WTC11 (cell line): Measurements from ENCODE around the gene SCD. TPM values are rescaled to one million over a fixed set of nuclear protein-coding genes. Genes with fewer than 3 reads are reported as not detected.

Experiments used
- ATAC-seq: fragments of 200-7000 bp; cut with Tn5 transposase; 2 replicates; pipeline ENCODE4 v1.10.0; 2021; ENCODE audit warnings: mild to moderate bottlenecking, moderate library complexity
- CTCF ChIA-PET: fragments of 300-600 bp; sonication (Branson Sonifier 250); formaldehyde crosslinking; loops from one replicate; lab custom pipeline; 2021; ENCODE audit warnings: antibody characterized with exemption; lab: Charles Lee
- POLR2A ChIA-PET: fragments of 350-600 bp; sonication (Branson Sonifier 250); formaldehyde crosslinking; loops from one replicate; lab custom pipeline; 2021; ENCODE audit warnings: antibody characterized with exemption; lab: Charles Lee
- DNase-seq: peaks from one replicate; pipeline ENCODE4 v3.0.0; 2021; ENCODE audit warnings: low spot score
- H3K27ac Mint-ChIP-seq: 2 replicates; pipeline ENCODE4 v1.8.0; 2021; ENCODE audit warnings: mixed read lengths
- H3K27me3 Mint-ChIP-seq: 2 replicates; pipeline ENCODE4 v1.8.0; 2021; ENCODE audit warnings: low read depth, mild to moderate bottlenecking, moderate library complexity, mixed read lengths
- H3K36me3 Mint-ChIP-seq: 2 replicates; pipeline ENCODE4 v1.8.0; 2021; ENCODE audit warnings: mixed read lengths
- H3K4me1 Mint-ChIP-seq: 2 replicates; pipeline ENCODE4 v1.8.0; 2022; ENCODE audit warnings: mixed read lengths
- H3K4me3 Mint-ChIP-seq: 2 replicates; pipeline ENCODE4 v1.8.0; 2021; ENCODE audit warnings: mild to moderate bottlenecking, moderate library complexity, mixed read lengths
- H3K9me3 Mint-ChIP-seq: 2 replicates; pipeline ENCODE4 v1.8.0; 2021; ENCODE audit warnings: mixed read lengths
- ATF2 ChIP-seq: sonication (generic); formaldehyde crosslinking; IDR thresholded peaks from 2 replicates; pipeline ENCODE4 v1.8.1; 2022; ENCODE audit warnings: low read depth, missing genetic modification reagents, borderline replicate concordance
- CREM ChIP-seq: sonication (generic); formaldehyde crosslinking; IDR thresholded peaks from 2 replicates; pipeline ENCODE4 v1.8.1; 2022; ENCODE audit warnings: mild to moderate bottlenecking, missing genetic modification reagents, moderate library complexity
- E2F4 ChIP-seq: sonication (generic); formaldehyde crosslinking; IDR thresholded peaks from 2 replicates; pipeline ENCODE4 v1.8.1; 2022; ENCODE audit warnings: low read depth, mild to moderate bottlenecking, moderate library complexity, missing genetic modification reagents, borderline replicate concordance
- E2F5 ChIP-seq: sonication (generic); formaldehyde crosslinking; IDR thresholded peaks from 2 replicates; pipeline ENCODE4 v1.8.1; 2022; ENCODE audit warnings: mild to moderate bottlenecking, moderate library complexity, missing genetic modification reagents
- ELF4 ChIP-seq: sonication (generic); formaldehyde crosslinking; IDR thresholded peaks from 2 replicates; pipeline ENCODE4 v1.8.1; 2022; ENCODE audit warnings: low read depth, mild to moderate bottlenecking, moderate library complexity, missing genetic modification reagents
- ERG ChIP-seq: fragments of 250-450 bp; sonication (Bioruptor Pico); IDR thresholded peaks from 2 replicates; pipeline ENCODE4 v1.8.0; 2021; ENCODE audit warnings: mild to moderate bottlenecking
- ETV6 ChIP-seq: sonication (generic); formaldehyde crosslinking; IDR thresholded peaks from 2 replicates; pipeline ENCODE4 v1.8.1; 2022; ENCODE audit warnings: mild to moderate bottlenecking, missing genetic modification reagents
- IRF2 ChIP-seq: sonication (generic); formaldehyde crosslinking; IDR thresholded peaks from 2 replicates; pipeline ENCODE4 v1.8.0; 2022; ENCODE audit warnings: low read depth, missing genetic modification reagents, borderline replicate concordance
- JAZF1 ChIP-seq: fragments of 250-450 bp; sonication (Bioruptor Pico); IDR thresholded peaks from 2 replicates; pipeline ENCODE4 v1.9.0; 2021; ENCODE audit warnings: moderate library complexity, mild to moderate bottlenecking, inconsistent platforms
- MLX ChIP-seq: sonication (generic); formaldehyde crosslinking; IDR thresholded peaks from 2 replicates; pipeline ENCODE4 v1.8.1; 2023; ENCODE audit warnings: mild to moderate bottlenecking, missing genetic modification reagents, moderate library complexity
- MXD4 ChIP-seq: fragments of 250-450 bp; sonication (Bioruptor Pico); IDR thresholded peaks from 2 replicates; pipeline ENCODE4 v1.8.0; 2021; ENCODE audit warnings: mild to moderate bottlenecking, moderate library complexity, borderline replicate concordance
- NFE2L1 ChIP-seq: sonication (generic); formaldehyde crosslinking; IDR thresholded peaks from 2 replicates; pipeline ENCODE4 v1.8.1; 2023; ENCODE audit warnings: missing genetic modification reagents
- NFYB ChIP-seq: sonication (generic); formaldehyde crosslinking; conservative IDR thresholded peaks from 2 replicates; pipeline ENCODE4 v1.8.0; 2022; ENCODE audit warnings: low read depth, missing genetic modification reagents
- NR2C2 ChIP-seq: sonication (generic); formaldehyde crosslinking; IDR thresholded peaks from 2 replicates; pipeline ENCODE4 v1.8.0; 2022; ENCODE audit warnings: mild to moderate bottlenecking, missing genetic modification reagents
- SMAD4 ChIP-seq: sonication (generic); formaldehyde crosslinking; IDR thresholded peaks from 2 replicates; pipeline ENCODE4 v1.8.0; 2022; ENCODE audit warnings: mild to moderate bottlenecking, missing genetic modification reagents
- SOX15 ChIP-seq: fragments of 250-450 bp; sonication (Bioruptor Pico); IDR thresholded peaks from 2 replicates; pipeline ENCODE4 v1.9.0; 2021; ENCODE audit warnings: mild to moderate bottlenecking
- ZNF263 ChIP-seq: sonication (generic); formaldehyde crosslinking; IDR thresholded peaks from 2 replicates; pipeline ENCODE4 v1.8.1; 2022; ENCODE audit warnings: low read depth, mild to moderate bottlenecking, moderate library complexity, missing genetic modification reagents
- ZNF416 ChIP-seq: fragments of 250-450 bp; sonication (Bioruptor Pico); IDR thresholded peaks from 2 replicates; pipeline ENCODE4 v1.9.0; 2021; ENCODE audit warnings: mild to moderate bottlenecking, inconsistent platforms
- ZSCAN18 ChIP-seq: fragments of 250-450 bp; sonication (Bioruptor Pico); IDR thresholded peaks from 2 replicates; pipeline ENCODE4 v2.1.2; 2022; ENCODE audit warnings: mild to moderate bottlenecking, moderate library complexity
- total RNA-seq: library from RNA; stranded (reverse); gene quantifications from 3 replicates; pipeline ENCODE4 v1.2.3, GENCODE V29; 2021
- TF ChIP-seq, protein P1 (sequence below): sonication (generic); formaldehyde crosslinking; conservative IDR thresholded peaks from 2 replicates; pipeline ENCODE4 v1.8.1; 2022; ENCODE audit warnings: mild to moderate bottlenecking, missing genetic modification reagents
- TF ChIP-seq, protein P2 (sequence below): sonication (generic); formaldehyde crosslinking; IDR thresholded peaks from 2 replicates; pipeline ENCODE4 v1.8.1; 2023; ENCODE audit warnings: mild to moderate bottlenecking, moderate library complexity, missing genetic modification reagents
- TF ChIP-seq, protein P3 (sequence below): sonication (generic); formaldehyde crosslinking; IDR thresholded peaks from 2 replicates; pipeline ENCODE4 v1.8.0; 2022; ENCODE audit warnings: missing genetic modification reagents

The SCD gene
- total RNA-seq, 1 experiment from 2014 or later, result 556 TPM

DNA sequence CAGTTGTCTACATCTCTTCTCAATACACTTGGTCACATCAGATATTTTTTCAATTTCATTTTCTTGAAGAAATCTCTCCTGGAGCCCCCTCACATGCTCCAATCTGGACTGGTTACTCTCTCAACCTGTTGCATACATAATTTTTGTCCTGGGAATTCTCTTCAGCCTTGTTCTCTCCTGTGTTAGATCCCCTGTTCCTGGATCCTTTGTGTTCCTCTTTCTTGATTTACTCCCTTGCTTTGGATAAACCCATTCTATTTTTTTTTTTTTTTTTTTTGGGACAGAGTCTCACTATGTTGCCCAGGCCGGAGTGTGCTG is 45.6 kb downstream of the SCD start (continued):
- TF ChIP-seq ERG (CRISPR knock-in tag) (no peak), MLX (CRISPR knock-in tag) (no peak), ZNF263 (CRISPR knock-in tag) (no peak), CREM (CRISPR knock-in tag) (no peak), ZNF416 (CRISPR knock-in tag) (no peak), NFYB (CRISPR knock-in tag) (no peak), SOX15 (CRISPR knock-in tag) (no peak), IRF2 (CRISPR knock-in tag) (no peak), MXD4 (no peak), NFE2L1 (no peak), ELF4 (CRISPR knock-in tag) (no peak), ZSCAN18 (CRISPR knock-in tag) (no peak), SMAD4 (CRISPR knock-in tag) (no peak)
- TF ChIP-seq, protein P1, sequence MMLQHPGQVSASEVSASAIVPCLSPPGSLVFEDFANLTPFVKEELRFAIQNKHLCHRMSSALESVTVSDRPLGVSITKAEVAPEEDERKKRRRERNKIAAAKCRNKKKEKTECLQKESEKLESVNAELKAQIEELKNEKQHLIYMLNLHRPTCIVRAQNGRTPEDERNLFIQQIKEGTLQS (CRISPR knock-in tag), result no peak
- TF ChIP-seq, protein P2, sequence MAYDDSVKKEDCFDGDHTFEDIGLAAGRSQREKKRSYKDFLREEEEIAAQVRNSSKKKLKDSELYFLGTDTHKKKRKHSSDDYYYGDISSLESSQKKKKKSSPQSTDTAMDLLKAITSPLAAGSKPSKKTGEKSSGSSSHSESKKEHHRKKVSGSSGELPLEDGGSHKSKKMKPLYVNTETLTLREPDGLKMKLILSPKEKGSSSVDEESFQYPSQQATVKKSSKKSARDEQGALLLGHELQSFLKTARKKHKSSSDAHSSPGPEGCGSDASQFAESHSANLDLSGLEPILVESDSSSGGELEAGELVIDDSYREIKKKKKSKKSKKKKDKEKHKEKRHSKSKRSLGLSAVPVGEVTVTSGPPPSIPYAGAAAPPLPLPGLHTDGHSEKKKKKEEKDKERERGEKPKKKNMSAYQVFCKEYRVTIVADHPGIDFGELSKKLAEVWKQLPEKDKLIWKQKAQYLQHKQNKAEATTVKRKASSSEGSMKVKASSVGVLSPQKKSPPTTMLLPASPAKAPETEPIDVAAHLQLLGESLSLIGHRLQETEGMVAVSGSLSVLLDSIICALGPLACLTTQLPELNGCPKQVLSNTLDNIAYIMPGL, result no peak

DNA sequence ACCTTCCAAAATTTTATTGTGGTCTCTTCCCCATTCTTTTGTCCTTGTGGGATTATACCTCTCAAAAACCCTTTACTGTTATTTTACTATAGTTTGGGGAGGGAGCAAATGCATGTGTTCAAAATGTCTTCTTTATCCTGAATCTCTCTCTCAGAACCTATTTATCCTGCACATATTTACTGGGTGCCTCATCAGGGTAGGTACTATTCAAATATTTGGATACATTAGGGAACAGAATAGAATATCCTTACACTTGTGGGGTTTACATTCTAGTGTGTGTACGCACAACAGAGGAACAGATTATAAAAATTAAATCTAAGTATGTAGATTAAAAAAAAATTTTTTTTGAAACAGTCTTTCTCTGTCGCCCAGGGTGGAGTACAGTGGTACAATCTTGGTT is 48.6 kb downstream of the SCD start:
- Mint-ChIP-seq H3K36me3 (no peaks in the 10 kb centered on the region), H3K27me3 (no peaks in the 10 kb centered on the region; the same call in 1 of the 2 replicates), H3K4me1 (no peaks in the 10 kb centered on the region), H3K4me3 (no peak overlapping the region), H3K9me3 (no peaks in the 10 kb centered on the region), H3K27ac (no peak overlapping the region)
- ChIA-PET POLR2A (no interaction called here), CTCF (interaction anchor here (0.6 kb wide), 1 partner anchor 22 kb away, joined by 3 read pairs; no protein-coding TSS in a partner anchor)
- DNase-seq (no peak), ATAC-seq (no peak)
- TF ChIP-seq E2F5 (CRISPR knock-in tag), result no peak
- TF ChIP-seq NR2C2 (CRISPR knock-in tag), result no peak
- TF ChIP-seq ATF2, result no peak
- TF ChIP-seq SOX15 (CRISPR knock-in tag), result no peak
- TF ChIP-seq, protein P3, sequence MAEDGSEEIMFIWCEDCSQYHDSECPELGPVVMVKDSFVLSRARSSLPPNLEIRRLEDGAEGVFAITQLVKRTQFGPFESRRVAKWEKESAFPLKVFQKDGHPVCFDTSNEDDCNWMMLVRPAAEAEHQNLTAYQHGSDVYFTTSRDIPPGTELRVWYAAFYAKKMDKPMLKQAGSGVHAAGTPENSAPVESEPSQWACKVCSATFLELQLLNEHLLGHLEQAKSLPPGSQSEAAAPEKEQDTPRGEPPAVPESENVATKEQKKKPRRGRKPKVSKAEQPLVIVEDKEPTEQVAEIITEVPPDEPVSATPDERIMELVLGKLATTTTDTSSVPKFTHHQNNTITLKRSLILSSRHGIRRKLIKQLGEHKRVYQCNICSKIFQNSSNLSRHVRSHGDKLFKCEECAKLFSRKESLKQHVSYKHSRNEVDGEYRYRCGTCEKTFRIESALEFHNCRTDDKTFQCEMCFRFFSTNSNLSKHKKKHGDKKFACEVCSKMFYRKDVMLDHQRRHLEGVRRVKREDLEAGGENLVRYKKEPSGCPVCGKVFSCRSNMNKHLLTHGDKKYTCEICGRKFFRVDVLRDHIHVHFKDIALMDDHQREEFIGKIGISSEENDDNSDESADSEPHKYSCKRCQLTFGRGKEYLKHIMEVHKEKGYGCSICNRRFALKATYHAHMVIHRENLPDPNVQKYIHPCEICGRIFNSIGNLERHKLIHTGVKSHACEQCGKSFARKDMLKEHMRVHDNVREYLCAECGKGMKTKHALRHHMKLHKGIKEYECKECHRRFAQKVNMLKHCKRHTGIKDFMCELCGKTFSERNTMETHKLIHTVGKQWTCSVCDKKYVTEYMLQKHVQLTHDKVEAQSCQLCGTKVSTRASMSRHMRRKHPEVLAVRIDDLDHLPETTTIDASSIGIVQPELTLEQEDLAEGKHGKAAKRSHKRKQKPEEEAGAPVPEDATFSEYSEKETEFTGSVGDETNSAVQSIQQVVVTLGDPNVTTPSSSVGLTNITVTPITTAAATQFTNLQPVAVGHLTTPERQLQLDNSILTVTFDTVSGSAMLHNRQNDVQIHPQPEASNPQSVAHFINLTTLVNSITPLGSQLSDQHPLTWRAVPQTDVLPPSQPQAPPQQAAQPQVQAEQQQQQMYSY (CRISPR knock-in tag), result no peak
- TF ChIP-seq, protein P1 (CRISPR knock-in tag), result no peak
- no peak for TF ChIP-seq ETV6 (CRISPR knock-in tag)
- TF ChIP-seq SMAD4 (CRISPR knock-in tag), result no peak
- TF ChIP-seq JAZF1 (CRISPR knock-in tag), result no peak
- TF ChIP-seq E2F4 (CRISPR knock-in tag), result no peak
- no peak for TF ChIP-seq CREM (CRISPR knock-in tag)
